ENCODE data around the gene STRADA.

DNA sequence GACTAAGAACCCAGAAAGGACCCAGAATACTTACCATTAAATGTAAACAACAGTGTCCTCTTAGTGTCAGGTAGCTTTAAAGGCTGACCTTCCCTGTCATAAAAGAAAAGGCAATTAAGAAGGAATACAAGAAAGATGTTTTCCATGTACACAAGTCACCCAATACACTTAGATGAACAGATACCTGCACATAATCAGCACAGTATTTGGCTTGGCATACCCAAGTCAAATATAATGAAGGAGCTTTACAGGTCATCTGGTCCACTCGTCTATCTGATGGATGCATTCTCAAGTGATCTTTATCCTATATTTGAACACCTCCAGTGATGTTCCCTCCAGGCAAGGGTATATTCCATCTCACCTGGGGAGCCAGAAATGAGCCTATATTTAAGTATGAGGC, 11.1 kb upstream of the STRADA start:
- no peak for TF ChIP-seq GATA3 (IDR thresholded peaks at IDR 0.05; ENCODE audit: low read depth, low read length)
- TF ChIP-seq GATA2 (IDR thresholded peaks at IDR 0.05; ENCODE audit: low read depth, low read length), result no peak

All from SH-SY5Y (cell line).